ENCODE results near the gene SLC16A10.

The SLC16A10 gene

DNA sequence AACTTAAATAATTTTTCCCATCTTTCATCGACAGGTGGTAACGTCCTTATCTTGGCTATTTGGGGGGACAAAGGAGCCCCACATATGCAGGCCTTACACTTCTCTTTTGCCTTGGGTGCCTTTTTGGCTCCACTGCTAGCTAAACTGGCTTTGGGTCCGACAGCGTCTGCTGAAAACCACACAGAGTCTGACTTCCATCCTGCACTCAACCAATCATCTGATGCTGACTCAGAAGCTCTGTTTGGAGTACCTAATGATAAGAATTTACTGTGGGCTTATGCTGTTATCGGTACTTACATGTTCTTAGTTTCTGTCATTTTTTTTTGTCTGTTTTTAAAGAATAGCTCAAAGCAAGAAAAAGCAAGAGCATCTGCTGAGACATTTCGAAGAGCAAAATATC lies 178.5 kb downstream of the SLC16A10 start:
- DNase-seq, result no peak

GRCh38 chr6:111266276-111266675 lies 179.0 kb downstream of the SLC16A10 start:
- DNase-seq, result no peak

- DNase-seq, result no peak
Measured at GRCh38 chr6:111267764-111268333, 180.5 kb downstream of the SLC16A10 start.

GRCh38 chr6:111269401-111269970 lies 182.2 kb downstream of the SLC16A10 start:
- no peak for DNase-seq

- DNase-seq, result no peak
Measured at GRCh38 chr6:111270121-111270520, 182.8 kb downstream of the SLC16A10 start.

- DNase-seq, result no peak
Measured at GRCh38 chr6:111274593-111275217, 187.4 kb downstream of the SLC16A10 start.

DNA sequence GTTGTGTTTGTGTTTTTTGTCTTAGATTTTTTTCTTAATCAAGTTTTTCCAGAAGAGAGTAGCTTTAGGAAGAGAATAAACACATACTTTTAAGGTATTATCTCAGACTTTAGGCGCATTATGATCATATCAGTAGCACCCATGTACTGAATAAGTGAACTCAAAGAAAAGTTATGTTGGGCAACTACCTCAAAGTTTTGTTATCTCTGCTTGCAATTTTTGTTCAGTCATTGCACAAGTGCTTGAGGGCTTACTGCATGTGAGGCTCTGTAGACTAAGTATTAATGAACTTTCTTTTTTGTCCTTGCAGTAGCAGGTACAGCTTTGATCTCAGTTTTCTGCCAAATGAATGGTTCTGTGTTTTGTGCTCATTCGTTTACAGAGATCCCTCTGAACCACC lies 189.0 kb downstream of the SLC16A10 start:
- no peak for DNase-seq

DNA sequence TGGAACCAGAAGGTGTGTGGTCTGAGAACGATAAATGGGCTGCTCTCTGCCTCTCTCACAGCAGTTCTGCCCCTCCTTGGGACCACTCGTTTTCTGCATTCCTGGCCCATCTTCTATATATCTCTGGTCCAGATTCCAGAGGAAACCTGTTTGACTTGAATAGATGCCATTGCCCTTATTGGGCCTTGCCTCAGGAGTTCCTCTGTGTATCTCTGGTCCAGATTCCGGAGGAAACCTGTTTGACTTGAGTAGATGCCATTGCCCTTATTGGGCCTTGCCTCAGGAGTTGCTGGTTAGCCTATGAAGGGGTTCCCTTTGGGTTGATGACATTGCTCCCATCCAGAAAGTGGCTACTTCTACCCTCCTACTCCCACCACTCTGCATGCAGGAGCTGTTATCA lies 189.4 kb downstream of the SLC16A10 start:
- no peak for DNase-seq

DNA sequence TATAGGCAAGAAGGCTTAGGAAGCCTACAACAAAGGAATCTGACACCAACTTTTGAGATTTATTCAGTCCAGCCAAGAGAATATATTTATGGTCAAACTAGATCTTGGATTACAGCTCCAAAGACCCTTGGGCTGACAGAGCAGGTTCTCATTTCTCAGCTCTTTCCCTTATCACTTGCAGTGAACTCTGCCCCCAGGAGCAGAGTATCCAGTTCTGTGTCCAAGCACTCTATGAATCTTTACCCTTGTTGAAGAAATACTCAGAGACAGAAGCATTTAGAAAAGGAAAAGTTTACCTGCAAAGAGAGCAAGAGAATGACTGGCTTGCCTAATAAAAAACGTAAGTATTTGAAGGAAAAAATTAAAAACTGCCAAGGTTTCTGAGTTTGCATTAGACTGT lies 190.5 kb downstream of the SLC16A10 start:
- DNase-seq, result no peak

- DNase-seq, result no peak
Measured at GRCh38 chr6:111278731-111279130, 191.4 kb downstream of the SLC16A10 start.

DNA sequence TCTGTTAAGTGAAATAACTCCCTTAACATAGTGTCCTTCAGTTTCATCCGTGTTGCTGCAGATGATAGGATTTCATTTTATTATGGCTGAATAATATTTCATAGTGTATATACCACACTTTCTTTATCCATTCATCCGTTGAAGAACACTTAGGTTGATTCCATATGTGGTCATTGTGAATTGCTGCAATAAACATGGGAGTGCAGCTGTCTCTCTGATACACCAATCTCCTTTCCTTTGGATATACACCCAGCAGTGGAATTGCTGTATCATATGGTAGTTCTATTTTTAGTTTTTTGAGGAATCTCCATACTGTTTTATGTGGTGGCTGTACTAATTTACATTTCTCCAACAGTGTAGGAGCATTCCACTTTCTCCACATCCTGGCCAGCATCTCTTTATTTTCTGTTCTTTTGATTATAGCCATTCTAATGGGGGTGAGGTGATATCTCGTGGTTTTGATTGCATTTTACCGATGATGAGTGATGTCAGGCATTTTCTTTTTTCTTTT lies 193.2 kb downstream of the SLC16A10 start:
- no peak for DNase-seq

Measured in activated CD4-positive, alpha-beta T cell treated with anti-CD3 and anti-CD28 coated beads, Interleukin-2, amount 50 U/mL, for 1 hour (primary cell).